A673 (cell line): Measurements from ENCODE around the gene ANTXRL. TPM values are rescaled to one million over a fixed set of nuclear protein-coding genes. Genes with fewer than 3 reads are reported as not detected.
"Not testable (repeated sequence)": the region's sequence is repeated elsewhere in the genome, so short reads cannot be mapped to it uniquely, and the experiment has no call there.

Source experiments
- BruUV-seq: library from RNA; stranded (reverse); fragments of 400-500 nt; replicated peaks from 2 replicates; lab custom pipeline; 2021; lab: Mats Ljungman, UMichigan
- CTCF ChIA-PET: fragments of 300-600 bp; sonication (Branson Sonifier 250); formaldehyde crosslinking; loops from one replicate; lab custom pipeline; 2022; ENCODE audit warnings: antibody characterized with exemption; lab: Charles Lee
- POLR2A ChIA-PET: fragments of 300-600 bp; sonication (Branson Sonifier 250); formaldehyde crosslinking; loops from one replicate; lab custom pipeline; 2022; ENCODE audit warnings: antibody characterized with exemption; ENCODE audit not compliant: low non-redundant PET; lab: Charles Lee
- DNase-seq: peaks from one replicate; pipeline ENCODE4 v3.0.0-alpha.2; 2015; ENCODE audit warnings: low spot score
- H3K27ac ChIP-seq: fragments of 200-600 bp; sonication (generic); 2 replicates; pipeline ENCODE4 v1.5.1; 2016; ENCODE audit warnings: mixed run types, low read depth, mild to moderate bottlenecking, mixed read lengths, antibody characterized with exemption, low read length; ENCODE audit not compliant: poor library complexity, severe bottlenecking
- H3K27me3 ChIP-seq: fragments of 200-600 bp; sonication (generic); replicated peaks from 2 replicates; pipeline ENCODE4 v1.6.1; 2017; ENCODE audit warnings: mixed run types, low read depth, mild to moderate bottlenecking, mixed read lengths, antibody characterized with exemption, low read length; ENCODE audit not compliant: insufficient read depth, poor library complexity
- H3K36me3 ChIP-seq: fragments of 200-600 bp; sonication (generic); 2 replicates; pipeline ENCODE4 v1.6.1; 2016; ENCODE audit warnings: mixed run types, mild to moderate bottlenecking, mixed read lengths, antibody characterized with exemption, low read length; ENCODE audit not compliant: insufficient read depth, poor library complexity, severe bottlenecking
- H3K4me1 ChIP-seq: fragments of 200-600 bp; sonication (generic); 2 replicates; pipeline ENCODE4 v1.6.1; 2017; ENCODE audit warnings: mixed run types, mild to moderate bottlenecking, mixed read lengths, antibody characterized with exemption, low read length; ENCODE audit not compliant: insufficient read depth, poor library complexity, severe bottlenecking
- H3K4me3 ChIP-seq: fragments of 200-600 bp; sonication (generic); 2 replicates; pipeline ENCODE4 v1.5.1; 2016; ENCODE audit warnings: low read depth, mixed run types, mild to moderate bottlenecking, mixed read lengths, low read length; ENCODE audit not compliant: poor library complexity, severe bottlenecking
- H3K9me3 ChIP-seq: fragments of 200-600 bp; sonication (generic); 2 replicates; pipeline ENCODE4 v1.6.1; 2016; ENCODE audit warnings: mixed run types, low read depth, mild to moderate bottlenecking, mixed read lengths, antibody characterized with exemption, low read length; ENCODE audit not compliant: poor library complexity, severe bottlenecking
- CTCF ChIP-seq: fragments of 300-800, 200-600 bp; sonication (generic); conservative IDR thresholded peaks from 2 replicates; pipeline ENCODE4 v1.5.1; 2017; ENCODE audit warnings: low read depth, mild to moderate bottlenecking, antibody characterized with exemption, low read length, moderate library complexity, mixed read lengths
- EZH2 ChIP-seq: fragments of 200-600 bp; sonication (generic); IDR thresholded peaks from 2 replicates; pipeline ENCODE4 v1.6.1; 2017; ENCODE audit warnings: borderline replicate concordance, low read depth, mild to moderate bottlenecking, mixed read lengths, antibody characterized with exemption, low read length; ENCODE audit not compliant: poor library complexity, severe bottlenecking
- intact Hi-C: fragments of 100-400 bp; cut with micrococcal nuclease; formaldehyde crosslinking; loops from one replicate; pipeline ENCODE4 v1.10.0; 2022; ENCODE audit not compliant: unreplicated experiment
- total RNA-seq: library from RNA; stranded (reverse); gene quantifications from 2 replicates; pipeline ENCODE4 v1.2.3, GENCODE V29; 2021

ANTXRL gene
- total RNA-seq, 1 experiment from 2014 or later, result not detected

DNA sequence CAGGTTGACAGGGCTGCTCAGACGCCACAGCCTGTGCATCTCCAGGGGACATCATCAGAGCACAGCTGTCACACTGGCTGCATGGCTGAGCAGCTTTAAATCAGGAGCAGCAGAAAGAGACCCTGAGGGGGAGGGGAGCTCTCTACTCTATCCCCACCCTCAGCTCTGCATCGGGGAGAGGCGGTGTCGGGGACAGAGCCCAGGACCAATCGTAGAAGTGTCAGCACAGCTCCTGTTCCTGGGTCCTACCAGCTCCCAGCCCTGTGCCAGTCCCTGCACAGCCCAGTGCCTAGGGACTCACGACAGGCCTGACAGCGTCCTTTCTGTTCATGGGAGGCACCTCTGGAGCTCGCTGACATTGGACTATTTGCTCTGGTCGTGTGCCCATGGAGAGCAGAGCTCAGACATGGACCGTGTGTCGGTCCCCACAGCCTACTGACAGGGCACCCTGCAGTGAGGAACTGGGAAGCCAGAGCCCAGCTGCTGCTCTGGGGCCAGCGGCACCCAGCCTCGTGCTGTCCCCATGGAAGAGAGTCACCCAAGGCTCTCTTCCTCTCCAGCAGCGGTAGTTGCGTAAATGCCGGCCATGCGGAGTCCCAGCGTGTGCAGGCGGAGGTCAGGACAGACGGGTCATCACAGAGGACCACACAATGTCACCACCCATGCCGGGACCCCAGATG is 20.4 kb upstream of the ANTXRL start:
- no TSS peak for BruUV-seq
- Histone ChIP-seq H3K4me3 (no peak overlapping the region), H3K36me3 (no peaks in the 10 kb centered on the region), H3K27me3 (no peaks in the 10 kb centered on the region), H3K4me1 (no peaks in the 10 kb centered on the region), H3K27ac (no peak overlapping the region), H3K9me3 (no peaks in the 10 kb centered on the region)
- intact Hi-C loops, result no loop called here
- TF ChIP-seq CTCF (no peak), EZH2 (no peak)
- no peak for DNase-seq
- POLR2A ChIA-PET, result no interaction called here
- CTCF ChIA-PET, result no interaction called here

DNA sequence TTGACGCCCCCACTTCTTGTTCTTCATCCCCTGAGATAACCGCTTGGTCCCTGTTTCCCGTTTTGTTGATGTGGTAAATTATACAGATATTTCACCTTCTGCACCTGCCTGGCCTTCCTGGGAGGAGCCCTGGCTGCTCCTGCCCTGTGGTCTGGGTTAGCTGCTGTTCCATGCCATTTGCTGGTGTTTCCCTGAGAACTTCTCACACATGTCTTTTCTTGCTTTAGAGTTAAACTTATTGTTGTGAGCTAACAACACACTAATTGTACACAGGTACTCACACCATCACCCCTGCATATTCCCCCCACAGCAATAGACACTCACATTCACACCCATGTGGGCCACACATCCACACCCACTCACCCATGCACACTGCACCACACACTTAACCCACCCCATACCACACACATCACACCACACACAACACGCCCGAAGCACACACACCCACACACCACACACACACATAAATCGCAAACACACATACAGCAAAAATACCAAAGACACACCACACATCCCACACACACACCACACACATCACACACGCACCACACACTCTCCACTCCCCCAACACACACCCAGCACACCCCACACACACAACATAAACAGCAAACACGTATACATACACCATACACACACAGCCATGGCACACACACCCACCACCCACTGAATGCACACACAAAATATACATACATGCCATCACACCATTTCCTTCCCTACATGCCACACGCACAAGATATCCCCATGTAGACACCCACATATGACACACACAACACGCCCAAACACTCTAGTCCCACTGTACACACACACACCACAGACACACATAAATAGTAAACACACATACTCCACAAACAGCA is 19.4 kb upstream of the ANTXRL start:
- no TSS peak for BruUV-seq
- no peaks in the 10 kb centered on the region for H3K27me3 ChIP-seq
- TF ChIP-seq CTCF (no peak), EZH2 (no peak)
- no peaks in the 10 kb centered on the region for H3K36me3 ChIP-seq
- no peak overlapping the region for H3K27ac ChIP-seq
- no peaks in the 10 kb centered on the region for H3K4me1 ChIP-seq
- no peaks in the 10 kb centered on the region for H3K9me3 ChIP-seq
- intact Hi-C loops, result no loop called here
- ChIA-PET POLR2A (no interaction called here), CTCF (no interaction called here)
- no peak for DNase-seq
- H3K4me3 ChIP-seq, result no peak overlapping the region

GRCh38 chr10:46268076-46268881 is 18.5 kb upstream of the ANTXRL start:
- BruUV-seq, result no TSS peak
- Histone ChIP-seq H3K9me3 (no peaks in the 10 kb centered on the region), H3K4me3 (no peak overlapping the region), H3K4me1 (no peaks in the 10 kb centered on the region), H3K27ac (no peak overlapping the region), H3K36me3 (no peaks in the 10 kb centered on the region), H3K27me3 (no peaks in the 10 kb centered on the region)
- no peak for TF ChIP-seq EZH2
- TF ChIP-seq CTCF, result no peak
- POLR2A ChIA-PET, result no interaction called here
- no peak for DNase-seq
- intact Hi-C loops, result no loop called here
- CTCF ChIA-PET, result no interaction called here

- DNase-seq, intact Hi-C loops, BruUV-seq, H3K4me1 ChIP-seq, CTCF ChIA-PET, H3K36me3 ChIP-seq, H3K4me3 ChIP-seq, H3K27ac ChIP-seq, H3K9me3 ChIP-seq, POLR2A ChIA-PET, H3K27me3 ChIP-seq: not testable (repeated sequence)
Measured at GRCh38 chr10:46269554-46270053, 17.2 kb upstream of the ANTXRL start.
